ENCODE measurements around the gene MACROD2. TPM values are rescaled to one million over a fixed set of nuclear protein-coding genes. Genes with fewer than 3 reads are reported as not detected.

Gene MACROD2
- total RNA-seq, 1 donor from 2014 or later: 6.7 TPM

DNA sequence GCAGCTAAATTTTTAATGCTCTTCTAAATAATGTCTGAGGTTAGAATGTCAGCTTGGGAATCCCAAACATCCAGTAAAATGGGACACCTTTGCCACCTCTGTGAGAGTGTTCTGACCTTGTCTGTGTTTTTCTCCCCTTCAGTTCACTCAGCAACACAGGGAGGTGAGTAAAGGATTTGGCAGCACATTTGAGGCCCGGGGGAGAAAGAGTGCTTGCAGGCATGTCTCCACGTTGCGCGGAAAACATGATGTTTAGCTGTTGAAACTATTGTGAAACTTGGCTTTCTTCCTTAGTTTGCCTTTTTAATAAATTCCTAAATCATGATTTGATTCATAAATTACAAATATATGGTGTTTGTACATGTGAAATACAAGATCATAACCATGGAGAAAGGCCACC is 1049.9 kb downstream of the MACROD2 start:
- H3K4me3 Mint-ChIP-seq: no peak overlapping the region
- no peaks in the 10 kb centered on the region for H3K36me3 Mint-ChIP-seq
- peaks cover 10% of the 10 kb centered on the region for H3K9me3 Mint-ChIP-seq
- no peaks in the 10 kb centered on the region for H3K27me3 Mint-ChIP-seq
- H3K27ac Mint-ChIP-seq: no peak overlapping the region
- TF ChIP-seq, protein P1, sequence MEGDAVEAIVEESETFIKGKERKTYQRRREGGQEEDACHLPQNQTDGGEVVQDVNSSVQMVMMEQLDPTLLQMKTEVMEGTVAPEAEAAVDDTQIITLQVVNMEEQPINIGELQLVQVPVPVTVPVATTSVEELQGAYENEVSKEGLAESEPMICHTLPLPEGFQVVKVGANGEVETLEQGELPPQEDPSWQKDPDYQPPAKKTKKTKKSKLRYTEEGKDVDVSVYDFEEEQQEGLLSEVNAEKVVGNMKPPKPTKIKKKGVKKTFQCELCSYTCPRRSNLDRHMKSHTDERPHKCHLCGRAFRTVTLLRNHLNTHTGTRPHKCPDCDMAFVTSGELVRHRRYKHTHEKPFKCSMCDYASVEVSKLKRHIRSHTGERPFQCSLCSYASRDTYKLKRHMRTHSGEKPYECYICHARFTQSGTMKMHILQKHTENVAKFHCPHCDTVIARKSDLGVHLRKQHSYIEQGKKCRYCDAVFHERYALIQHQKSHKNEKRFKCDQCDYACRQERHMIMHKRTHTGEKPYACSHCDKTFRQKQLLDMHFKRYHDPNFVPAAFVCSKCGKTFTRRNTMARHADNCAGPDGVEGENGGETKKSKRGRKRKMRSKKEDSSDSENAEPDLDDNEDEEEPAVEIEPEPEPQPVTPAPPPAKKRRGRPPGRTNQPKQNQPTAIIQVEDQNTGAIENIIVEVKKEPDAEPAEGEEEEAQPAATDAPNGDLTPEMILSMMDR (conservative IDR thresholded peaks at IDR 0.05): no peak
- DNase-seq (ENCODE audit: extremely low spot score, unreplicated experiment): no peak
- peaks cover 15% of the 10 kb centered on the region for H3K4me1 Mint-ChIP-seq (ENCODE audit: unreplicated experiment)

- peaks cover 1% of the 10 kb centered on the region for H3K36me3 Mint-ChIP-seq
- TF ChIP-seq, protein P1 (conservative IDR thresholded peaks at IDR 0.05): no peak
- no peaks in the 10 kb centered on the region for H3K27me3 Mint-ChIP-seq
These were observed 1051.7 kb downstream of the MACROD2 start for GRCh38 chr20:15047042-15047441.

GRCh38 chr20:15047601-15048000 is 1052.3 kb downstream of the MACROD2 start:
- H3K4me3 Mint-ChIP-seq: no peak overlapping the region
- DNase-seq (ENCODE audit: extremely low spot score, unreplicated experiment): no peak
- peaks cover 15% of the 10 kb centered on the region for H3K4me1 Mint-ChIP-seq (ENCODE audit: unreplicated experiment)
- TF ChIP-seq, protein P1 (conservative IDR thresholded peaks at IDR 0.05): no peak
- peaks cover 10% of the 10 kb centered on the region for H3K9me3 Mint-ChIP-seq
- no peaks in the 10 kb centered on the region for H3K27me3 Mint-ChIP-seq
- H3K36me3 Mint-ChIP-seq: peaks cover 6% of the 10 kb centered on the region
- no peak overlapping the region for H3K27ac Mint-ChIP-seq

More at GRCh38 chr20:15047042-15047441, 1051.7 kb downstream of the MACROD2 start:
- Mint-ChIP-seq H3K4me1 (ENCODE audit: unreplicated experiment) (peaks cover 15% of the 10 kb centered on the region), H3K9me3 (peaks cover 10% of the 10 kb centered on the region), H3K27ac (no peak overlapping the region), H3K4me3 (no peak overlapping the region)
- no peak for DNase-seq (ENCODE audit: extremely low spot score, unreplicated experiment)

DNA sequence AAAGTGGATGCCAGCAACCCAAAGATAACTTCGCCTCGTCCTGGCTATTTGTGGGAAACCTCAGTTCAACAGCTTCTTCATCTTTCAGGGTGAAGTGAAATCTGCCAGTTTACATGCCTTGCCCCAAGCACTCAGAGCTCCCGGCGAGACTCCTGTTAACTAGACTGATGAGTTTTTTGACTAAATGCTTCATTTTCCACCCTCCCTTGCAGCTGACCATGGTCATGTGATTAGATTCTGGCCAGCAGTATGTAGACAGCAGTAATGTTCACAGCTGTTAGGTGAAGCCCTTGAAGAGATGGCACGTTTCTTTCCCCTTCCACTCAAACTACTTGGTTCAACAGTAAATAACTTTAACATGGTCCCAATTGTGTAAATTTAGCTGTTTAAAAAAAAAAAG is 1060.9 kb downstream of the MACROD2 start:
- Mint-ChIP-seq H3K4me3 (peak overlapping the region; percentile 43), H3K27me3 (no peaks in the 10 kb centered on the region), H3K9me3 (peaks cover 10% of the 10 kb centered on the region), H3K27ac (no peak overlapping the region), H3K36me3 (peaks cover 13% of the 10 kb centered on the region), H3K4me1 (ENCODE audit: unreplicated experiment) (peaks cover 17% of the 10 kb centered on the region)
- TF ChIP-seq, protein P1 (conservative IDR thresholded peaks at IDR 0.05): no peak
- no peak for DNase-seq (ENCODE audit: extremely low spot score, unreplicated experiment)

GRCh38 chr20:15058841-15059240 is 1063.5 kb downstream of the MACROD2 start:
- TF ChIP-seq, protein P1 (conservative IDR thresholded peaks at IDR 0.05): no peak
- Mint-ChIP-seq H3K27ac (no peak overlapping the region), H3K36me3 (peaks cover under 1% of the 10 kb centered on the region), H3K9me3 (peaks cover 6% of the 10 kb centered on the region), H3K4me1 (ENCODE audit: unreplicated experiment) (peaks cover 38% of the 10 kb centered on the region), H3K27me3 (no peaks in the 10 kb centered on the region), H3K4me3 (no peak overlapping the region)
- no peak for DNase-seq (ENCODE audit: extremely low spot score, unreplicated experiment)

GRCh38 chr20:15059438-15059837 is 1064.1 kb downstream of the MACROD2 start:
- H3K27ac Mint-ChIP-seq: no peak overlapping the region
- DNase-seq (ENCODE audit: extremely low spot score, unreplicated experiment): no peak
- TF ChIP-seq, protein P1 (conservative IDR thresholded peaks at IDR 0.05): no peak
- no peak overlapping the region for H3K4me3 Mint-ChIP-seq
- no peaks in the 10 kb centered on the region for H3K27me3 Mint-ChIP-seq
- H3K36me3 Mint-ChIP-seq: no peaks in the 10 kb centered on the region
- H3K9me3 Mint-ChIP-seq: peaks cover 5% of the 10 kb centered on the region
- H3K4me1 Mint-ChIP-seq (ENCODE audit: unreplicated experiment): peaks cover 44% of the 10 kb centered on the region
